Trophoblast cell (in vitro differentiated cells and primary cell): Measurements from ENCODE around the gene THAP11.

Experiments used
- DNase-seq, 2 donors: peaks; one replicate each; pipeline ENCODE4 v3.0.0-alpha.2; 2016
- H2AFZ ChIP-seq: 2 replicates; pipeline ENCODE4 v1.6.1; 2013; ENCODE audit warnings: low read length, moderate library complexity, mild to moderate bottlenecking; ENCODE audit not compliant: insufficient read depth, poor library complexity
- H2AK5ac ChIP-seq: 2 replicates; pipeline ENCODE4 v1.6.1; 2013; ENCODE audit warnings: mild to moderate bottlenecking, low read length
- H2BK120ac ChIP-seq: 2 replicates; pipeline ENCODE4 v1.6.1; 2013; ENCODE audit warnings: low read length, mild to moderate bottlenecking, moderate library complexity; ENCODE audit not compliant: insufficient read depth, poor library complexity
- H2BK12ac ChIP-seq: 2 replicates; pipeline ENCODE4 v1.6.1; 2013; ENCODE audit warnings: mild to moderate bottlenecking, low read length, moderate library complexity
- H2BK5ac ChIP-seq: 2 replicates; pipeline ENCODE4 v1.6.1; 2013; ENCODE audit warnings: low read length, low read depth, moderate library complexity, mild to moderate bottlenecking; ENCODE audit not compliant: poor library complexity
- H3K14ac ChIP-seq: 2 replicates; pipeline ENCODE4 v1.6.1; 2013; ENCODE audit warnings: mild to moderate bottlenecking, low read length
- H3K18ac ChIP-seq: 2 replicates; pipeline ENCODE4 v1.6.1; 2013; ENCODE audit warnings: mild to moderate bottlenecking, low read length
- H3K23ac ChIP-seq: 2 replicates; pipeline ENCODE4 v1.6.1; 2013; ENCODE audit warnings: low read length
- H3K27ac ChIP-seq: 2 replicates; pipeline ENCODE4 v1.5.1; 2013; ENCODE audit warnings: low read depth, mild to moderate bottlenecking, inconsistent platforms, low read length, moderate library complexity
- H3K27me3 ChIP-seq: 2 replicates; pipeline ENCODE4 v1.6.1; 2013; ENCODE audit warnings: inconsistent platforms, mild to moderate bottlenecking, low read length, moderate library complexity; ENCODE audit not compliant: insufficient read depth
- H3K36me3 ChIP-seq, 2 experiments: 1 replicate in 1 of 2; 2 replicates in 1 of 2; pipeline ENCODE4 v1.6.1; 2013; ENCODE audit warnings: low read length in 2 of 2, mild to moderate bottlenecking in 2 of 2, moderate library complexity in 1 of 2; ENCODE audit not compliant: insufficient read depth in 2 of 2, control insufficient read depth in 1 of 2
- H3K4ac ChIP-seq: 2 replicates; pipeline ENCODE4 v1.6.1; 2013; ENCODE audit warnings: low read depth, mild to moderate bottlenecking, low read length, moderate library complexity
- H3K4me1 ChIP-seq, 2 experiments: 1 replicate in 1 of 2; 2 replicates in 1 of 2; pipeline ENCODE4 v1.6.1; 2013; ENCODE audit warnings: low read length in 2 of 2, mild to moderate bottlenecking in 2 of 2, moderate library complexity in 1 of 2; ENCODE audit not compliant: insufficient read depth in 2 of 2, control insufficient read depth in 1 of 2
- H3K4me2 ChIP-seq: 2 replicates; pipeline ENCODE4 v1.6.1; 2013; ENCODE audit warnings: inconsistent platforms, mild to moderate bottlenecking, low read length, moderate library complexity
- H3K4me3 ChIP-seq: 2 replicates; pipeline ENCODE4 v1.5.1; 2013; ENCODE audit warnings: mild to moderate bottlenecking, low read depth, low read length, inconsistent platforms
- H3K79me1 ChIP-seq: one replicate; pipeline ENCODE4 v1.6.1; 2013; ENCODE audit warnings: low read length
- H3K79me2 ChIP-seq: 2 replicates; pipeline ENCODE4 v1.6.1; 2013; ENCODE audit warnings: low read length, mild to moderate bottlenecking; ENCODE audit not compliant: control insufficient read depth, insufficient read depth, poor library complexity
- H3K9ac ChIP-seq: 2 replicates; pipeline ENCODE4 v1.6.1; 2013; ENCODE audit warnings: mild to moderate bottlenecking, low read length
- H3K9me3 ChIP-seq: 2 replicates; pipeline ENCODE4 v1.6.1; 2013; ENCODE audit warnings: low read depth, mild to moderate bottlenecking, control low read depth, inconsistent platforms, low read length; ENCODE audit not compliant: insufficient read depth
- H4K12ac ChIP-seq: 2 replicates; pipeline ENCODE4 v1.6.1; 2013; ENCODE audit warnings: low read depth, mild to moderate bottlenecking, low read length, moderate library complexity
- H4K8ac ChIP-seq: 2 replicates; pipeline ENCODE4 v1.6.1; 2013; ENCODE audit warnings: low read depth, mild to moderate bottlenecking, low read length, moderate library complexity
- H4K91ac ChIP-seq: one replicate; pipeline ENCODE4 v1.6.1; 2013; ENCODE audit warnings: low read depth, mild to moderate bottlenecking, low read length, moderate library complexity
- WGBS: extraction: QIAGEN DNeasy Blood & Tissue Kit; methylation state at CpG from one replicate; pipeline ENCODE4 v1.1.7; 2013; ENCODE audit warnings: missing lambda C conversion rate; ENCODE audit not compliant: insufficient read length, insufficient coverage; ENCODE audit errors: extremely low coverage; 5-methylcytosine and 5-hydroxymethylcytosine counted together

The THAP11 gene

GRCh38 chr16:67846320-67847063, 4.4 kb downstream of the THAP11 start, which contains the start of gene NUTF2:
NUTF2 (plus strand) TSS chr16:67846933; CDS start chr16:67865131, 18,198 bp downstream.
- H2AFZ ChIP-seq = peak within 1 kb of the TSS; percentile 79
- peak within 1 kb of the TSS; percentile 96 for H3K14ac ChIP-seq
- DNase-seq = peak; percentile 95 to 97
- H3K18ac ChIP-seq = peak within 1 kb of the TSS; percentile 96
- no CpG with 5 or more reads among the region's 57 CpGs for WGBS
- peak within 1 kb of the TSS; percentile 86 for H3K4me2 ChIP-seq
- H4K91ac ChIP-seq = peak within 1 kb of the TSS; percentile 97
- peaks cover 6 to 20% of the 10 kb centered on the region in 2 experiments for H3K36me3 ChIP-seq
- H4K8ac ChIP-seq = peak within 1 kb of the TSS; percentile 98
- H3K4ac ChIP-seq = peak within 1 kb of the TSS; percentile 93
- no peaks in the 10 kb centered on the region for H3K27me3 ChIP-seq
- H2BK12ac ChIP-seq = peak within 1 kb of the TSS; percentile 42
- no peaks in the 10 kb centered on the region for H3K9me3 ChIP-seq
- H3K23ac ChIP-seq = no peak within 1 kb of the TSS
- H3K4me1 ChIP-seq = peaks cover 22% of the 10 kb centered on the region in 2 experiments
- peaks cover 27% of the 10 kb centered on the region for H3K79me2 ChIP-seq
- peak within 1 kb of the TSS; percentile 95 for H2BK5ac ChIP-seq
- peak within 1 kb of the TSS; percentile 99 for H3K9ac ChIP-seq
- H2AK5ac ChIP-seq = peak within 1 kb of the TSS; percentile 94
- H3K4me3 ChIP-seq = peak within 1 kb of the TSS; percentile 95
- peak within 1 kb of the TSS; percentile 87 for H2BK120ac ChIP-seq
- H4K12ac ChIP-seq = peak within 1 kb of the TSS; percentile 92
- peak within 1 kb of the TSS; percentile 93 for H3K27ac ChIP-seq
- peaks cover 18% of the 10 kb centered on the region for H3K79me1 ChIP-seq

- WGBS = no CpG with 5 or more reads among the region's 62 CpGs
- Histone ChIP-seq H3K23ac (no peak within 1 kb of the TSS), H3K4me1 (peaks cover 20 to 21% of the 10 kb centered on the region in 2 experiments), H3K9ac (peak within 1 kb of the TSS; percentile 99), H3K27ac (peak within 1 kb of the TSS; percentile 93), H2BK120ac (peak within 1 kb of the TSS; percentile 87), H3K14ac (peak within 1 kb of the TSS; percentile 71), H2BK12ac (no peak within 1 kb of the TSS), H3K9me3 (no peaks in the 10 kb centered on the region), H2BK5ac (peak within 1 kb of the TSS; percentile 95), H3K4me2 (peak within 1 kb of the TSS; percentile 86), H3K79me1 (peaks cover 13% of the 10 kb centered on the region), H3K4me3 (peak within 1 kb of the TSS; percentile 95), H3K27me3 (no peaks in the 10 kb centered on the region), H3K18ac (peak within 1 kb of the TSS; percentile 76), H3K4ac (peak within 1 kb of the TSS; percentile 93), H4K91ac (peak within 1 kb of the TSS; percentile 97), H2AK5ac (peak within 1 kb of the TSS; percentile 24), H2AFZ (peak within 1 kb of the TSS; percentile 19), H4K8ac (peak within 1 kb of the TSS; percentile 98), H3K36me3 (peaks cover 9 to 23% of the 10 kb centered on the region in 2 experiments), H4K12ac (peak within 1 kb of the TSS; percentile 92), H3K79me2 (peaks cover 30% of the 10 kb centered on the region)
- peak; percentile 88 to 90 for DNase-seq
Measured at GRCh38 chr16:67847064-67847861, 5.1 kb downstream of the THAP11 start, which contains the start of gene CENPT. CENPT (minus strand) TSS chr16:67847693; CDS start chr16:67833859, 13,834 bp downstream.

DNA sequence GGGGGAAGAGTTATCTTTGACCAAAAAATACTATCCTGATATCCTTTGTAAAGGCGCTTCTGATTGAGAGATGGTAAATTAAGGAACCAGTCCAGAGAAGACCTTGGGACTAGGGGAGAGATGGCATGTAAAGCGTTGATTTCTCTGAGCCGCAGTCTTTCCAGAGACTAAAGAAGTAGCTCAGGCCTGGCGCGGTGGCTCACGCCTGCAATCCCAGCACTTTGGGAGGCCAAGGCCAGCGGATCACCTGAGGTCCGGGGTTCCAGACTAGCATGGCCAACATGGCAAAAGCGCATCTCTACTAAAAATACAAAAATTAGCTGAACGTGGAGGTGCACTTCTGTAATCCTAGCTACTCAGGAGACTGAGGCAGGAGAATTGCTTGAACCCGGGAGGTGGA, 6.0 kb downstream of the THAP11 start:
- peak overlapping the region; percentile 85 for H3K27ac ChIP-seq
- H3K4me3 ChIP-seq = no peak overlapping the region
- H4K12ac ChIP-seq = peak overlapping the region; percentile 14
- H3K4me2 ChIP-seq = peak overlapping the region; percentile 86
- DNase-seq = no peak
- peaks cover 11 to 25% of the 10 kb centered on the region in 2 experiments for H3K36me3 ChIP-seq
- no peak overlapping the region for H4K8ac ChIP-seq
- H3K14ac ChIP-seq = no peak overlapping the region
- H3K4ac ChIP-seq = peak overlapping the region; percentile 93
- H3K9me3 ChIP-seq = no peaks in the 10 kb centered on the region
- H3K79me2 ChIP-seq = peaks cover 33% of the 10 kb centered on the region
- H3K18ac ChIP-seq = no peak overlapping the region
- H3K27me3 ChIP-seq = no peaks in the 10 kb centered on the region
- peak overlapping the region; percentile 68 for H4K91ac ChIP-seq
- H3K4me1 ChIP-seq = peaks cover 14 to 19% of the 10 kb centered on the region in 2 experiments
- H2BK12ac ChIP-seq = no peak overlapping the region
- H2AFZ ChIP-seq = no peak overlapping the region
- peak overlapping the region; percentile 24 for H2AK5ac ChIP-seq
- H3K79me1 ChIP-seq = peaks cover 13% of the 10 kb centered on the region
- H3K23ac ChIP-seq = no peak overlapping the region
- H3K9ac ChIP-seq = peak overlapping the region; percentile 83
- no CpG with 5 or more reads among the region's 11 CpGs for WGBS
- H2BK120ac ChIP-seq = no peak overlapping the region
- peak overlapping the region; percentile 82 for H2BK5ac ChIP-seq

DNA sequence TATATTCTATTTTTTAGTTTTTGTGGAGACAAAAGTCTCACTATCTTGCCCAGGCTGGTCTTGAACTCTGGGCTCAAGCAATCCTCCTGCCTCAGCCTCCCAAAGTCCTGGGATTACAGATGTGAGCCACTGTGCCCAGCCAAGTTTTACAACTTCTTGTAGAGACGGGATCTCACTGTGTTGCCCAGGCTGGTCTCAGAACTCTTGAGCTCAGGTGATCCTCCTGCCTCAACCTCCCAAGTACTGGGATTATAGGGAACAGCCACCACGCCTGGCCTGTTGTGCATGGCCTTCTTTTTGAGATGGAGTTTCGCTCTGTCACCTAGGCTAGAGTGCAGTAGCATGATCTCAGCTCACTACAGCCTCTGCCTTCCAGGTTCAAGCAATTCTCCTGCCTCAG, 11.6 kb downstream of the THAP11 start:
- H3K79me1 ChIP-seq = no peaks in the 10 kb centered on the region
- no CpG with 5 or more reads among the region's 3 CpGs for WGBS
- no peak overlapping the region for H4K8ac ChIP-seq
- no peak overlapping the region for H2AK5ac ChIP-seq
- H3K23ac ChIP-seq = no peak overlapping the region
- peak overlapping the region; percentile 97 for H3K4ac ChIP-seq
- H2BK120ac ChIP-seq = no peak overlapping the region
- H3K27ac ChIP-seq = no peak overlapping the region
- no peaks in the 10 kb centered on the region for H3K27me3 ChIP-seq
- no peaks in the 10 kb centered on the region for H3K9me3 ChIP-seq
- peaks cover 47% of the 10 kb centered on the region for H3K79me2 ChIP-seq
- no peak overlapping the region for H2BK5ac ChIP-seq
- no peak overlapping the region for H3K4me3 ChIP-seq
- H3K4me2 ChIP-seq = no peak overlapping the region
- H3K36me3 ChIP-seq = peaks cover 20 to 23% of the 10 kb centered on the region in 2 experiments
- H3K4me1 ChIP-seq = peaks cover 19 to 24% of the 10 kb centered on the region in 2 experiments
- H2AFZ ChIP-seq = no peak overlapping the region
- no peak overlapping the region for H4K12ac ChIP-seq
- H2BK12ac ChIP-seq = no peak overlapping the region
- H3K9ac ChIP-seq = no peak overlapping the region
- H3K18ac ChIP-seq = no peak overlapping the region
- no peak overlapping the region for H4K91ac ChIP-seq
- H3K14ac ChIP-seq = no peak overlapping the region
- no peak for DNase-seq
